Lung (tissue), 12 donors: Measurements from ENCODE around the gene RAP1A. TPM values are rescaled to one million over a fixed set of nuclear protein-coding genes. Genes with fewer than 3 reads are reported as not detected.

Experiments
- ATAC-seq: fragments of 200-7000 bp; cut with Tn5 transposase; one replicate; pipeline ENCODE4 v1.9.1; 2020; ENCODE audit warnings: moderate number of reproducible peaks; ENCODE audit not compliant: insufficient read depth, low FRiP score
- DNase-seq, 3 donors: peaks; one replicate each; pipeline ENCODE4 v3.0.0-alpha.2; 2013 to 2017
- H3K27ac ChIP-seq, 2 donors: one replicate each; pipeline ENCODE4 v1.5.1; 2013; ENCODE audit warnings: mild to moderate bottlenecking in 2 of 2, moderate library complexity in 2 of 2, control low read depth in 1 of 2, inconsistent platforms in 1 of 2, low read depth in 1 of 2, low read length in 1 of 2
- H3K27me3 ChIP-seq, 3 donors: one replicate each; pipeline ENCODE4 v1.5.1; 2013; ENCODE audit warnings: low read length in 2 of 3; ENCODE audit not compliant: control insufficient read depth in 3 of 3, insufficient read depth in 3 of 3
- H3K36me3 ChIP-seq, 4 donors: one replicate each; pipeline ENCODE4 v1.5.1; 2013; ENCODE audit warnings: low read length in 4 of 4, mild to moderate bottlenecking in 1 of 4, moderate library complexity in 1 of 4; ENCODE audit not compliant: control insufficient read depth in 4 of 4, insufficient read depth in 4 of 4
- H3K4me1 ChIP-seq, 5 donors: one replicate each; pipeline ENCODE4 v1.5.1; 2013; ENCODE audit warnings: low read length in 5 of 5, mild to moderate bottlenecking in 2 of 5, moderate library complexity in 1 of 5; ENCODE audit not compliant: control insufficient read depth in 5 of 5, insufficient read depth in 5 of 5
- H3K4me3 ChIP-seq: one replicate; pipeline ENCODE4 v1.5.1; 2013; ENCODE audit warnings: mild to moderate bottlenecking, control low read depth, moderate library complexity
- H3K9ac ChIP-seq, 2 donors: one replicate each; pipeline ENCODE4 v1.5.1; 2013; ENCODE audit warnings: low read length in 2 of 2, control low read depth in 1 of 2; ENCODE audit not compliant: insufficient read depth in 1 of 2
- H3K9me3 ChIP-seq, 4 donors: one replicate each; pipeline ENCODE4 v1.5.1; 2013; ENCODE audit warnings: low read length in 3 of 4, mild to moderate bottlenecking in 1 of 4, moderate library complexity in 1 of 4; ENCODE audit not compliant: control insufficient read depth in 4 of 4, insufficient read depth in 3 of 4
- CTCF ChIP-seq: IDR thresholded peaks from 2 replicates; pipeline ENCODE4 v1.5.1; 2012; ENCODE audit warnings: mild to moderate bottlenecking; ENCODE audit errors: control extremely low read depth, extremely low read depth
- WGBS, 2 donors: extraction: QIAGEN DNeasy Blood & Tissue Kit; methylation state at CpG; one replicate each; pipeline ENCODE4 v1.1.7; 2013; 5-methylcytosine and 5-hydroxymethylcytosine counted together
- polyA plus RNA-seq, 2 donors: library from polyadenylated mRNA; stranded (reverse); fragments of 200-250 nt; gene quantifications; one replicate each; pipeline ENCODE4 v1.2.1, GENCODE V29; 2013
- total RNA-seq, 2 donors: library from RNA; depleted of rRNA in 1 of 2; stranded (reverse); fragments of >200 nt in 1 of 2; gene quantifications; one replicate each; pipeline ENCODE4 v1.2.1, GENCODE V29; 2014 to 2021
- donor health status: control.
- donor health status: control.
- donor health status: Bipolar disorder and iron deficiency.
- donor health status: healthy.
- donor health status: DM: yes; HTN: yes; CAD: no.

Gene RAP1A
- total and polyA plus RNA-seq, 4 donors: 64.5 to 97.3 (median 77.6) TPM

- ATAC-seq: no peak
- no peak overlapping the region for H3K4me3 ChIP-seq
- no peak overlapping the region for H3K9ac ChIP-seq
- DNase-seq: no peak
- peaks cover 0 to 2% (median 0%) of the 10 kb centered on the region in 4 donors for H3K36me3 ChIP-seq
- H3K27ac ChIP-seq: no peak overlapping the region
- H3K9me3 ChIP-seq: peaks cover 0 to 2% (median 0%) of the 10 kb centered on the region in 4 donors
- TF ChIP-seq CTCF: no peak
- 47 to 53% methylated on average over 2 of the region's 2 CpGs for WGBS, 2 donors
- H3K4me1 ChIP-seq: peaks cover 0 to 14% (median 3%) of the 10 kb centered on the region in 5 donors
- no peaks in the 10 kb centered on the region for H3K27me3 ChIP-seq
Observed at GRCh38 chr1:111751906-111752575, 132.5 kb downstream of the RAP1A start.

DNA sequence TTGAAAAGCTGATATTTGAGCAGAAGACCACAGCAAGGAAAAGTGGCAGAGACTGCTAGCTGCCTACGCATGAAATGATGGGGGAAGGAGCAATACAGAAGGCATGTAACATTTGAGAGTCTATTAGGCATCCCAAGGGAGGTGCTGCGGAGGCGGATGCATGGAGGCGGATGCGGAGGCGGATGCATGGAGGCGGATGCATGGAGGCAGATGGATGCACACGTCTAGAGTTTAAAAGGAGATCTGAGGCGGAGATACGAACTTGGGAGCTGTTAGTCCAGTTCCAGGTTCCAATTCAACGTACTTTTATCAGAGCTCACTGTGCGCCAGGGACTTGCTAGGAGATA lies 135.4 kb downstream of the RAP1A start:
- ATAC-seq (peak; percentile 2), DNase-seq (peak; percentile 60 to 83 (median 79))
- peaks cover 0 to 16% (median 4%) of the 10 kb centered on the region in 5 donors for H3K4me1 ChIP-seq
- TF ChIP-seq CTCF: no peak
- H3K27me3 ChIP-seq: no peaks in the 10 kb centered on the region
- H3K4me3 ChIP-seq: peak overlapping the region; percentile 99
- 1 to 2% methylated on average over 12 of the region's 12 CpGs for WGBS, 2 donors
- peaks cover 0 to 3% (median 1%) of the 10 kb centered on the region in 4 donors for H3K36me3 ChIP-seq
- H3K27ac ChIP-seq: peak overlapping the region; percentile 88 to 97
- peaks cover 0 to 2% (median 0%) of the 10 kb centered on the region in 4 donors for H3K9me3 ChIP-seq
- peak overlapping the region; percentile 88 to 99 for H3K9ac ChIP-seq

- peak; percentile 97 for ATAC-seq
Observed at GRCh38 chr1:111755331-111756123, 135.9 kb downstream of the RAP1A start, which contains the start of gene DDX20. DDX20 (plus strand) TSS chr1:111755901; CDS start chr1:111755925, 24 bp downstream.

More at GRCh38 chr1:111755331-111756123, 135.9 kb downstream of the RAP1A start, which contains the start of gene DDX20:
- H3K27ac ChIP-seq: peak within 1 kb of the TSS; percentile 88 to 97
- peak within 1 kb of the TSS; percentile 99 for H3K4me3 ChIP-seq
- no peaks in the 10 kb centered on the region for H3K27me3 ChIP-seq
- peak within 1 kb of the TSS; percentile 88 to 99 for H3K9ac ChIP-seq
- peaks cover 0 to 2% (median 0%) of the 10 kb centered on the region in 4 donors for H3K9me3 ChIP-seq
- peaks cover 0 to 5% (median 2%) of the 10 kb centered on the region in 4 donors for H3K36me3 ChIP-seq
- peak; percentile 95 to 99 (median 99) for DNase-seq
- H3K4me1 ChIP-seq: peaks cover 0 to 16% (median 4%) of the 10 kb centered on the region in 5 donors
- 0% methylated on average over 59 to 67 of the region's 67 CpGs for WGBS, 2 donors
- peak; percentile 75 for TF ChIP-seq CTCF
